ENCODE results near the gene TWIST2.

GRCh38 chr2:238920601-238921001 lies 72.7 kb downstream of the TWIST2 start:
- TF ChIP-seq POLR2A (IDR thresholded peaks at IDR 0.05), result no peak
- TF ChIP-seq CTCF (IDR thresholded peaks at IDR 0.05), result no peak
- TF ChIP-seq EP300 (IDR thresholded peaks at IDR 0.05), result no peak

Data from tibial nerve (tissue), 4 donors.